NB4 (cell line): ENCODE results near the gene MMP25.

Source experiments
- DNase-seq: peaks from one replicate; pipeline ENCODE4 v3.0.0; 2010; ENCODE audit warnings: low read depth
- H3K4me3 ChIP-seq: one replicate; pipeline ENCODE4 v1.5.1; 2011; ENCODE audit warnings: mild to moderate bottlenecking, low read depth, low read length, moderate library complexity
- CTCF ChIP-seq: IDR thresholded peaks from one replicate; pipeline ENCODE4 v1.5.1; 2012; ENCODE audit warnings: low read depth, low read length
- MAX ChIP-seq: IDR thresholded peaks from 2 replicates; pipeline ENCODE4 v1.6.1; 2011; ENCODE audit warnings: low read depth, low read length
- MYC ChIP-seq: IDR thresholded peaks from 2 replicates; pipeline ENCODE4 v1.6.1; 2011; ENCODE audit warnings: low read depth, low read length
- POLR2A ChIP-seq: IDR thresholded peaks from 2 replicates; pipeline ENCODE4 v1.6.1; 2011; ENCODE audit warnings: mild to moderate bottlenecking; ENCODE audit not compliant: insufficient read length; ENCODE audit errors: extremely low read depth

Gene MMP25

GRCh38 chr16:3004781-3005284 lies 41.5 kb upstream of the MMP25 start:
- TF ChIP-seq MAX = no peak
- TF ChIP-seq MYC = no peak
- no peak for TF ChIP-seq POLR2A
- no peak for TF ChIP-seq CTCF
- peak; percentile 57 for DNase-seq
- H3K4me3 ChIP-seq = peak overlapping the region; percentile 56

GRCh38 chr16:3007059-3007956 lies 39.1 kb upstream of the MMP25 start:
- no peak for TF ChIP-seq MAX
- TF ChIP-seq POLR2A = no peak
- no peak for TF ChIP-seq CTCF
- TF ChIP-seq MYC = no peak
- DNase-seq = peak; percentile 77
- peak overlapping the region; percentile 27 for H3K4me3 ChIP-seq

- DNase-seq = peak; percentile 88
- TF ChIP-seq MAX (peak; percentile 71; the same call in 1 of the 2 replicates), CTCF (no peak), MYC (peak; percentile 82), POLR2A (no peak)
- peak overlapping the region; percentile 27 for H3K4me3 ChIP-seq
Measured at GRCh38 chr16:3007957-3008689, 38.2 kb upstream of the MMP25 start.

- no peak overlapping the region for H3K4me3 ChIP-seq
- peak; percentile 41 for DNase-seq
- no peak for TF ChIP-seq MAX
- no peak for TF ChIP-seq CTCF
- no peak for TF ChIP-seq POLR2A
- no peak for TF ChIP-seq MYC
Measured at GRCh38 chr16:3008690-3009037, 37.7 kb upstream of the MMP25 start.

- no peak overlapping the region for H3K4me3 ChIP-seq
- DNase-seq = no peak
- TF ChIP-seq POLR2A (no peak), MYC (no peak), CTCF (no peak), MAX (no peak)
Measured at GRCh38 chr16:3009568-3010390, 36.6 kb upstream of the MMP25 start.
